DOHH2 (cell line): Measurements from ENCODE around the gene MGAT3.

ENCODE experiments used
- EZH2phosphoT487 ChIP-seq: fragments of 200-600 bp; sonication (generic); IDR thresholded peaks from 2 replicates; pipeline ENCODE4 v1.6.1; 2017; ENCODE audit warnings: borderline replicate concordance, mild to moderate bottlenecking, antibody characterized with exemption, low read length, moderate library complexity, mixed read lengths
- TF ChIP-seq, protein P1 (sequence below): fragments of 200-600 bp; sonication (generic); IDR thresholded peaks from one replicate; pipeline ENCODE4 v1.5.1; 2014; ENCODE audit warnings: antibody characterized with exemption, mild to moderate bottlenecking, low read depth, low read length; ENCODE audit not compliant: poor library complexity, severe bottlenecking

DNA sequence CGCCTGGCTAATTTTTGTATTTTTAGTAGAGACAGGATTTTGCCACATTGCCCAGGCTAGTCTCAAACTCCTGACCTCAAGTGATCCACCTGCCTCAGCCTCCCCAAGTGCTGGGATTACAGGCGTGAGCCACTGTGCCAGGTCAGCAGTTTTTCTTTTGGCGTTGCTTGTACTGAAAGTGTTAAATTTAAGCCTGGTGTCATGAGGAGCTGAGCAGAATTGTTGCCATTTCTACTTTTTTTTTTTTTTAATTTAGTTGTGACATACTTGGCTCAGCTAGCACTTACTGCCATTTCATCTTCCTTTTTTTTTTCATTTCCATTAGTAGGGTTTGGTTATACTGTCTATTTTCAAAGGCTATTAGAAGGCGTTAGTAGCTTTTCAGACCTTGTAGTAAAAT, 46.5 kb upstream of the MGAT3 start:
- TF ChIP-seq, protein P1, sequence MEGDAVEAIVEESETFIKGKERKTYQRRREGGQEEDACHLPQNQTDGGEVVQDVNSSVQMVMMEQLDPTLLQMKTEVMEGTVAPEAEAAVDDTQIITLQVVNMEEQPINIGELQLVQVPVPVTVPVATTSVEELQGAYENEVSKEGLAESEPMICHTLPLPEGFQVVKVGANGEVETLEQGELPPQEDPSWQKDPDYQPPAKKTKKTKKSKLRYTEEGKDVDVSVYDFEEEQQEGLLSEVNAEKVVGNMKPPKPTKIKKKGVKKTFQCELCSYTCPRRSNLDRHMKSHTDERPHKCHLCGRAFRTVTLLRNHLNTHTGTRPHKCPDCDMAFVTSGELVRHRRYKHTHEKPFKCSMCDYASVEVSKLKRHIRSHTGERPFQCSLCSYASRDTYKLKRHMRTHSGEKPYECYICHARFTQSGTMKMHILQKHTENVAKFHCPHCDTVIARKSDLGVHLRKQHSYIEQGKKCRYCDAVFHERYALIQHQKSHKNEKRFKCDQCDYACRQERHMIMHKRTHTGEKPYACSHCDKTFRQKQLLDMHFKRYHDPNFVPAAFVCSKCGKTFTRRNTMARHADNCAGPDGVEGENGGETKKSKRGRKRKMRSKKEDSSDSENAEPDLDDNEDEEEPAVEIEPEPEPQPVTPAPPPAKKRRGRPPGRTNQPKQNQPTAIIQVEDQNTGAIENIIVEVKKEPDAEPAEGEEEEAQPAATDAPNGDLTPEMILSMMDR, result no peak
- no peak for TF ChIP-seq EZH2phosphoT487
